H1 (cell line): ENCODE data around the gene ABHD16B. TPM values are rescaled to one million over a fixed set of nuclear protein-coding genes. Genes with fewer than 3 reads are reported as not detected.

Experiments
- BRCA1 ChIP-seq: IDR thresholded peaks from 2 replicates; pipeline ENCODE4 v1.6.1; 2012; ENCODE audit warnings: low read depth, low read length, improper control_type of control experiment
- HDAC2 ChIP-seq, 2 experiments: fragments of 300-600 bp in 1 of 2; sonication (generic) in 1 of 2; IDR thresholded peaks; 2 replicates each; pipeline ENCODE4 v1.6.1; 2011 to 2012; ENCODE audit warnings: low read depth in 2 of 2, low read length in 2 of 2, mild to moderate bottlenecking in 2 of 2, moderate library complexity in 2 of 2, borderline replicate concordance in 1 of 2, inconsistent platforms in 1 of 2
- NANOG ChIP-seq: IDR thresholded peaks from 2 replicates; pipeline ENCODE4 v1.6.1; 2011; ENCODE audit warnings: low read length, low read depth, mild to moderate bottlenecking, inconsistent platforms; ENCODE audit not compliant: insufficient read depth, poor library complexity, severe bottlenecking
- RAD21 ChIP-seq, 2 experiments: IDR thresholded peaks in 1 of 2; conservative IDR thresholded peaks in 1 of 2; 2 replicates each; pipeline ENCODE4 v1.6.1; 2011; ENCODE audit warnings: low read depth in 2 of 2, low read length in 2 of 2, improper control_type of control experiment in 1 of 2, inconsistent platforms in 1 of 2, mild to moderate bottlenecking in 1 of 2, moderate library complexity in 1 of 2
- RBBP5 ChIP-seq: IDR thresholded peaks from 2 replicates; pipeline ENCODE4 v1.7.1; 2012; ENCODE audit warnings: low read depth, mild to moderate bottlenecking, inconsistent platforms, low read length, moderate library complexity, borderline replicate concordance
- polyA plus RNA-seq, 7 experiments: library from polyadenylated mRNA; depleted of rRNA in 3 of 7; stranded (reverse) in 5 of 7; unstranded in 2 of 7; fragments of >200 nt in 5 of 7; fragments of 200-250 nt in 2 of 7; gene quantifications; 1 replicate in 5 of 7; 2 replicates in 1 of 7; 4 replicates in 1 of 7; pipeline versions ENCODE4 v1.2.1 to v1.2.3, GENCODE V29; 2011 to 2013; ENCODE audit warnings: missing spikeins in 2 of 7, mixed read lengths in 2 of 7
- total RNA-seq: library from RNA; stranded (reverse); fragmentation: NEBNext Ultra II Directional; extraction: Animal tissue kit (Norgen Biotek cat#: 25700); gene quantifications from 2 replicates; pipeline ENCODE4 v1.2.1, GENCODE V29; 2021

The ABHD16B gene
- total and polyA plus RNA-seq, 2 of the 8 experiments (the other 6 are each of a cell fraction or from before 2014, with no cell fraction given) = not detected

- TF ChIP-seq NANOG (no peak), RAD21 (IDR thresholded peaks at IDR 0.05 in 1 of 2, conservative IDR thresholded peaks at IDR 0.05 in 1 of 2; ENCODE audit: low read depth in 2 of 2, low read length in 2 of 2) (no peak), BRCA1 (no peak), RBBP5 (no peak), HDAC2 (IDR thresholded peaks at IDR 0.05; ENCODE audit: borderline replicate concordance in 1 of 2, low read depth in 2 of 2, low read length in 2 of 2) (no peak)
Observed at GRCh38 chr20:63868264-63868663, 7.0 kb downstream of the ABHD16B start (continued).
